NCI-H2107 treated with DMSO at 0.1 percent for 48 hours (cell line): Measurements from ENCODE around the gene ATF5.

Source experiments
- DNase-seq: peaks from one replicate; lab custom pipeline; 2025; ENCODE audit not compliant: unreplicated experiment; lab: John Stamatoyannopoulos, UW

The ATF5 gene

GRCh38 chr19:49972841-49973240, 43.8 kb downstream of the ATF5 start:
- no peak for DNase-seq

GRCh38 chr19:49973987-49974386, 45.0 kb downstream of the ATF5 start:
- DNase-seq, result no peak

- DNase-seq, result no peak
These were observed 46.0 kb downstream of the ATF5 start for GRCh38 chr19:49975051-49975450.

GRCh38 chr19:49976496-49976895, 47.5 kb downstream of the ATF5 start:
- DNase-seq, result no peak

GRCh38 chr19:49977076-49977475, 48.1 kb downstream of the ATF5 start:
- DNase-seq, result no peak

GRCh38 chr19:49977881-49978280, 48.9 kb downstream of the ATF5 start:
- DNase-seq, result no peak

GRCh38 chr19:49978324-49978723, 49.3 kb downstream of the ATF5 start:
- DNase-seq, result no peak

GRCh38 chr19:49981603-49982593, 52.9 kb downstream of the ATF5 start:
- no peak for DNase-seq
